HG03520 (cell line): Measurements from ENCODE around the gene C1orf226.

Experiments used
- ATAC-seq: cut with Tn5 transposase; IDR thresholded peaks from one replicate; pipeline ENCODE4 v1.9.1; 2021; ENCODE audit warnings: mild to moderate bottlenecking, moderate library complexity; ENCODE audit not compliant: unreplicated experiment

Gene C1orf226

DNA sequence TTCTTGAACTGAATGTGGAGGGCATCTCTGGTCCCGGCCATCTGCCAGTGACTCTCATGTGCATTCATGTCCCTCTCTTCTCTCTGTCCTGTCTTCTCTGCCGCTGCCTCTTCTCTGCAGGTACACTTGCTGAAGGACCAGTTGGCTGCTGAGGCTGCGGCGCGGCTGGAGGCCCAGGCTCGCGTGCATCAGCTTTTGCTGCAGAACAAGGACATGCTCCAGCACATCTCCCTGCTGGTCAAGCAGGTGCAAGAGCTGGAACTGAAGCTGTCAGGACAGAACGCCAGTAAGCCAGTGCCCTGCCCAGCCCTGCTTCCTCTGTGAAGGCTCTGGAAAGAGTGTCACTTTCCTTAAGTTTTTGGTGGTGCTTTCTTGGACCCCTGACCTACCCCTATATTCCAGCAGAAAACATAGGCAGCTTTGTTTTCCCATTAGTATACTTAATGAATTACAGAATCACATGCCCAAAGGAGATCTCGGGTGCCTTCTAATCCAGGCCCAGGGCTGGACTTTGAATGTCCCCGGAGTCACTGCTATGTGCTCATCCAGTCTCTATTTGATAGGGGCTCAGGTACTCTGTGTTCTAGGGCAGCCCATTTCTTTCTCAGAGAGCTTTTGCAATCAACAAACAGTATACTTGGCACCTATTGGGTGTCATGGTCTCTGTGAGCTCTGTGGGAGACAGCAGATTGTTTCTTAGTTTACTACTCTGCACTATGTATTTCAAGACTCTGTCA lies 16.1 kb upstream of the C1orf226 start:
- no peak for ATAC-seq

DNA sequence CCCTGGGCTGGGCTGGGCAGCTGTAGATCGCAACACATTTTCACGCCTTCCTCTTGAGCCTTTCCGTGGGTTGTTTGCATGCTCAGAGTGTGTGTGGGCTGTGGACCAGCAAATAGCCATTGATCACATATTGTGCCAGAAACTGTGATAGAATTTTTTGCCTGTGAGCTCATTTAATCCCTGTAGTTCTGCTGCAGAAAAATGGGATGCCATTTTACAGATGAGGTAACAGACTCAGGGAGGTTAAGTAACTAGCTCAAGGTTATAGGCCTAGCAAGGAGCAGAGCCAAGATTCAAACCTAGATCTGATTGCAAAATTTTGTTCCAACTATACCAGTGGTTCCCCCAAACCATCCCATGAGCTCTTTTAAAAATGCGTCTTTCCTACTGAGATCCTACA lies 15.4 kb upstream of the C1orf226 start:
- no peak for ATAC-seq

DNA sequence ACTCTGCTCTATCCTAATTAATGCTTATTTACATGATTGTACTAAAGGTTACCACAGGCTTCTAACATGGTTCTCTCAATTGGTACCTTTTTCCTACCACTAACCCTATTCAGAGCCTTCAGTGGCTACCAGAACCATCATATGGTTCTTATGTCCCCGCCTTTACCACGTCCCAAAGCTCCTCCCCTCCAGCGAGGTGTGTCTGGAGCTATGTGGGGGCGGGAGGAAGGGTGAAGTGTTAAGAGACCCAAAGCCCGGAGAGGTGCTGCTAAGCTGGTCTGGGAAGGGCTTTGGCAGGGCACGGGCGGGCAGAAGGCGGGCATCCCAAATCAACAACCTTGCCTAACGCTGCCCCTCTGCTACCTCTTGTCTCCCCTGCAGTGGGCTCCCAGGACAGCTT lies 14.9 kb upstream of the C1orf226 start:
- no peak for ATAC-seq

DNA sequence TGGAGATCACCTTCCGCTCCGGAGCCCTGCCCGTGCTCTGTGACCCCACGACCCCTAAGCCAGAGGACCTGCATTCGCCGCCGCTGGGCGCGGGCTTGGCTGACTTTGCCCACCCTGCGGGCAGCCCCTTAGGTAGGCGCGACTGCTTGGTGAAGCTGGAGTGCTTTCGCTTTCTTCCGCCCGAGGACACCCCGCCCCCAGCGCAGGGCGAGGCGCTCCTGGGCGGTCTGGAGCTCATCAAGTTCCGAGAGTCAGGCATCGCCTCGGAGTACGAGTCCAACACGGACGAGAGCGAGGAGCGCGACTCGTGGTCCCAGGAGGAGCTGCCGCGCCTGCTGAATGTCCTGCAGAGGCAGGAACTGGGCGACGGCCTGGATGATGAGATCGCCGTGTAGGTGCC lies 14.5 kb upstream of the C1orf226 start:
- no peak for ATAC-seq

DNA sequence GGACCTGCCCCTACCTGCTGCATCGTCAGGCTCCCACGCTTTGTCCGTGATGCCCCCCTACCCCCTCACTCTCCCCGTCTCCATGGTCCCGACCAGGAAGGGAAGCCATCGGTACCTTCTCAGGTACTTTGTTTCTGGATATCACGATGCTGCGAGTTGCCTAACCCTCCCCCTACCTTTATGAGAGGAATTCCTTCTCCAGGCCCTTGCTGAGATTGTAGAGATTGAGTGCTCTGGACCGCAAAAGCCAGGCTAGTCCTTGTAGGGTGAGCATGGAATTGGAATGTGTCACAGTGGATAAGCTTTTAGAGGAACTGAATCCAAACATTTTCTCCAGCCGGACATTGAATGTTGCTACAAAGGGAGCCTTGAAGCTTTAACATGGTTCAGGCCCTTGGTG lies 13.8 kb upstream of the C1orf226 start:
- no peak for ATAC-seq

DNA sequence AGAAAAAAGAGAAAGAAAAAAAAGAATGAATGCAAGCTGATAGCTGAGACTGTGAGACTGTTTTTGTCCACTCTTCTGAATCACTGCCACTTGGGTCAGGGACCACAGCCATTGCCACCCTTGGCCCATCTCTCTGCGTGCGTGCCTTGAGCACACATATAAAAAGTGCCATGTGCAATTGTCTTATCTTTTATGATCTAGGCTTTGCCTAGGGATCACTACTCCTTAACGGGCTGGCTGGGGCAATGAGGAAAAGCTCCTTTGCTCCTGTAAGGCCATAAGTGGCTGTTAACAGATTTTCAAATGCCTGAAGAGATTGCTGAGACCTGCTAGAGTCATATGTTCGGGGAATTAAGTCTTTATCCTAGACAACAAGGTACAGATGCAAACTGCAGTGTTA lies 13.1 kb upstream of the C1orf226 start:
- no peak for ATAC-seq

DNA sequence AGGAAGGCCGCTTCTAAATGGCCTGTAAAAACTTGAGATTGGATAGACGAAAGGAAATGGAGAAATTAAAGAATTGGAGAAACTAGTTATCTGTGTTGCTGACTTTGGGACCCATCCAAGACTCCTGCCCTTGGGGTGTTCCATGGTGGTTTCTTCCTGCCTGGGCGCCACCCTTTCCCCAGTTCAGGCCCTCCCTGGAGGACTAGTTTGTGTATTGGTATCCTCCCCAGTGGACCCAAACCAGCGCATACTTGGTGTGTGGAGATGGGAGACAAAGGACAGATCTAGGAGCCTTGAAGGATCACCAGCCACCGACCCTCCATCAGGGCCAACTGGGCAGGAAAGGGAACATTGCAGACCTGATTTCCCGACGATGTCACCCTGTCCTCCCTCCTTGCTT lies 12.0 kb upstream of the C1orf226 start:
- ATAC-seq: no peak

DNA sequence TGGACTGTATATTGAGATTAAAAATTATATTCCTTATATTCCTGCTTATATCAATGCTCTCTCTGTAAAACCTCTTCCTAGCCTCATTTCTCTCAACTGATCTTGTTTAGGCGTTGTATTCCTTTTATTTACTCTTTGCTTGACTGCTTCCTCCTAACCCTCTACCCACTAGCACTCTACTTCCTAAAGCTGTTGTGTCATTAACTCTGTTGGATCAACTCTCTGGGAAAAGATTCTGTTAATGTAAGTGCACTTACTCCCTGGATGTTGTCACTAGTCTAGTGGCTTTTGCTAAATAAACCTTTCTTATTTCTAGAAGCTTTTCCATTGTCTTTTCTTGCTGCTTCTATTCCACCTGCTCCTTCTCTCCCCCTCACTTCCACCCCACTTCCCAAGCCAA lies 11.4 kb upstream of the C1orf226 start:
- no peak for ATAC-seq

DNA sequence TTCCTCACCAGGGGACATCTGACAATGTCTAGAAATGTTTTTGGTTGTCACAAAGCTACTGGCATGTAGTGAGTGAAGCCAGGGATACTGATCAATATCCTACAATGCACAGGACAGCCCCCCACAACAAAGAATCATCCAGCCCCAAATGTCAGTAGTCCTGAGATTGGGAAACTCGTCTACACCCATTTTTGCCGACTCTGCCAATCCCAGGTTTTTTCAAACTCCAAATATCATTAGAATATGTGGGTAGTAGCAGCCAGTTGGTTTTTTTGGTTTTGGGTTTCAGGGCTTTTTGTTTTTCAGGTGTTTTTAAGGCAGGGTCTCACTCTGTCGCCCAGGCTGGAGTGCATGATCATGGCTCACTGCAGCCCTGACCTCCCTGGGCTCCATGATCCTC lies 10.8 kb upstream of the C1orf226 start:
- ATAC-seq: no peak

DNA sequence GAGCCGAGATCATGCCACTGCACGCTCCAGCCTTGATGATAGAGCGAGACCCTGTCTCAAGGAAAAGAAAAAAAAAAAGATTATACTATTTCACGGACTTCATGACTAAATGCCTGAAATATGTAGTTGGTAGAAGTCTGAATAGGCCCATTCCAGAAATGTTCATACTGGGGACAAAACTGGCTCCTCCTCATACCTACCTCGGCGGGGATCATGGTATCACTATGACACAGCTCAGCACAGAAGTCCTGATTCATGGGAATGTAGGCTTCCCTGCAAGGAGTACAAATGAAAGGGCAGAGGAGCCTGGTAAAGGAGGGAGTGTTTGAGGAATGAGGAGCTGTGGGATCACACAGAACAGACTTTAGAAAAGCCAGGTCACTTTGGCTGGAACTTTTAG lies 9.9 kb upstream of the C1orf226 start:
- ATAC-seq: no peak

DNA sequence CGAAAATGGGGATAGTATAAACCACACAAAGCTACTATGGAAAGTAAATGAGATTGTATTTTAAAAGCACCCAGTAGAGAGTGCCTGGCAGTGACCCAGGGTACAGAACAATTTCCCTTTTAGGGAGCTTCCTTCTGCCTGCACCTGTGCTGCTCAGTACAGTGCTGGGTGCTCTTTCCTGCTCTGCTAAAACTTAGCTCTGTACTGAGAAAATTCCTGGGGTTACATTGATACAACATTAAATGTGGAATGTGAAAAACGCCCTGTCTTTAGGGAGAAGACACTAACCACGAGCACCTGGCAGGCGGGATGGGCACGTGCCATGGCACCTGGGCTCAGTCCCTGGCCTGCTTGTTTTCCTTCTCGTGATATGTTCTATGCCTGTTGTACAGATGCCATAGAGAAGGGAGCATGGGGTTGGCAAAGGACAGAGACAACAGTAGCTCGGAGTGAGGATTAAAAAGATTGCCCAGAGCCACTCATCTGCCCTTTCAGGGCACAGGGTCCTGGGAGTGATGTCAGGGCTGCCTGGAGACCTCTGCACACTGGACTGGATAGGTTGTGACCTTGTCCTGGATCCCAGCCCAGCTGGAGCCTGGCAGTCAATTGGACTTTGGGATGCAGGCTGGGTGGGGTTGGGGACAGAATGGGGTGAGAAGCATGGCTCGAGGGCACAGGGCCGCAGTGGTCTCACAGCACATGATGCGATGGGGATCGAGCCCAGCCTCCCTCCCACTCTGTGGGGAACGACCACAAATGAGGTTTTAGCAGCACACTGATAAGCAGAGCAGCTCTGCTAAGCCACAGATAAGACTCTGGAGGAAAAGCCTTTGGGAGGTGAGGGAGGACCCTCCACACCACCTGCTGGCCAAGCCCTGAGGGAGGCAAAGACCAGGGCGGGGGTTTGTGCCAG lies 9.1 kb upstream of the C1orf226 start:
- ATAC-seq: no peak

DNA sequence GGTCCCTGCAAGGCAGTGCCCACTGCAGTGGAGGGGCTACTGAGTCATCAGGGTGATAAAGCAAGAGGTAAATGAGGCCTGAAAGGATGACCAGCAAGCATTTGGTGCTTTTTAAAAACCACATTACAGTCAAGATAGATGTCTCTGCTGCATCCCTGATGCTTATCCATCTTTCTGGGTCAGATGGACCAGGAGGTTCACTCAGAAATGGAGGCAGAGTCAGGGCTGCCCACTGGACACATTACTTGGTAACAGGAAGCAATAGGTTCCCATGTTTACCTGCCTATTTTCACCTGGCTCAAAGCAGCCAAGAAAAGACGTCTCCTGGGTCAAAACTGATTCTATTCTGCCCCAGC lies 8.5 kb upstream of the C1orf226 start:
- no peak for ATAC-seq

DNA sequence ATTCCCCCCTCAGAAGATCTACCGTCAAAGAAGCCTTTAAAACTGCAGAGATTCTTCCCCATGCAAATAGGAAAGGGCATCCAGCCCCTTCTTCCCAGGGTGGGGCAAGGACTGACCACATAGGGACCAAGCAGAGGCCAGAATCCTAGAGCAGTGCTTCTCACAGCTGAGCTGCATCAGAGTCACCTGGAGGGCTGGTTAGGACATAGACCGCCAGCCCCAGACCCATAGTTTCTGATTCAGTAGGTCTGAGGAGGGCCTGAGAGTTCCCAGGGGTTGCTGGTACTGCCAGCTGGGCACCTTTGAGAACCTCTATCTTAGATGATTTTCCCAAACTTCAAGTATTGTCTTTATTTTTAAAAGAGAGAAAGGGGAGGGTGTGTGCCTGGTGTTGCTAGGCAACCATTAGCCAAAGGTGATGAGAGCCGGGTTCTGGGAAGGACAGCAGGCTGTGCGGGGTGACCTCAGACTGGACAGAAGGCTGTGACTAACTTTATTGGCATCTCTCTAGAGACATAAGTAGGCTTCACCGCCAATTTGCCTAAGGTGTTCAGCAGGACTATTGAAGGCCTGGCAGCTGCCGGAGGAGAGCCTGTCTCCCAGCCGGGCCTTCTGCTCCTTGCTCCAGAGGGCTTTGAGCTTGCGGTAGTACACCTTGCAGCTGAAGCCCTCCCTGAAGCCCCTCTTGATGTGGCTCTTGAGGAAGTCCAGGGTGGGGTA lies 7.8 kb upstream of the C1orf226 start:
- no peak for ATAC-seq

DNA sequence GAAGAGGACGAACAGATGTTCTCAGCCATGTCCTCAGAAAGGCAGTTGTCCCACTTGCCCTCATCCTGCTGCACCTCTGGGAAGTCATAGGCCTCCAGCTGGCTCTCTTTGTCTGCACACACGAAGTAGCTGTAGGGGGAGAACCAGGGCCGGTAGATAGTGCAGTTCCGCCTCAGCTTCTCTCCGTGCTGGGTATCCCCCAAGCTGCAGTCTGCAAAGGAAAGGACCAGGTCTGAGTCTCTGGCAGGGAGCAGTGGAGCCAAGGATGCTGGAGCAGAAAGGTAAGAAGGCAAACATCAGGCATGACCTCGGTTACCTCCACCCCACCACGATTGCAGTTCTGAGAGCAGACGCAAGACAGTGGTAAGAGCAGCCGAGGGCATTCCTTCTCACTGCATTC lies 7.1 kb upstream of the C1orf226 start:
- ATAC-seq: no peak

DNA sequence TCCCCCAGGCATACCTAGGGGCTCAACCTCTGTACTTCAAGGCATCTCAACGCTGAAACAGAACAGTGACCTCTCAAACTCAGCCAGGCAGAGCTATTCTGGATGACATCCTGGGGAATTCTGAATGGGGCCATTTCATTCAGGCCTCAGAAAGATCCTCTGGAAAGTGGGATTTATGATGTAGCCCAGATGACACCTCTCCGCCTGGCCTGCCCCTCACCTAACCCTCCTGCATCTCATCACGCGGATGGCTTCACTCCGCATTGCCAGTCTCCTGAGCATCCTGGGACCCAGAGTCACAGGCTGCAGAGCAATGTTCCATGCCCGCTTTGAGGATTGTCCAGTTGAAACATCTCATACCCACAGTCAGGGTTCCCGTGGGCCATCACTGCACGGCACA lies 6.1 kb upstream of the C1orf226 start:
- no peak for ATAC-seq

DNA sequence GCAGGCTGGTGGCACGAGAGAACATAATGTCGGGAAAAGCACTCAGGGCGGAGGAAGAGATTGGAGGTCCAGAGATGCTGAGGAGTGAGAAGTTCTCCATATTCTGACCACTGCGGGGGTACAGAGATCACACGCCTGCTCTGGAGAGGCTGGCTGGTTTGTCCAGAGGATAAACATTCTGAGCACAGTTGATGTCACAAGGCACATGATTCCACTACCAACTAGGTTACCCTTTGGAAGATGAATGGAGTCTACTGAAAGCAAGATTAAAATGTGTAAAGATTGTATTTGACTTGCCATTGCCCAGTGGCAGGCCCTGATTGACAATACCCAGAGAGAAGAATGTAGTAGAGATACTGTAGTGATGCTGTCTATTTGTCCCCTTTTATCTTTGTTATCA lies 4.8 kb upstream of the C1orf226 start, which contains the start of gene SPATA46:
SPATA46 (minus strand) TSS at position 164 of the 400 bp plus-strand sequence; CDS start at position 100, 64 bp downstream.
- ATAC-seq: no peak

DNA sequence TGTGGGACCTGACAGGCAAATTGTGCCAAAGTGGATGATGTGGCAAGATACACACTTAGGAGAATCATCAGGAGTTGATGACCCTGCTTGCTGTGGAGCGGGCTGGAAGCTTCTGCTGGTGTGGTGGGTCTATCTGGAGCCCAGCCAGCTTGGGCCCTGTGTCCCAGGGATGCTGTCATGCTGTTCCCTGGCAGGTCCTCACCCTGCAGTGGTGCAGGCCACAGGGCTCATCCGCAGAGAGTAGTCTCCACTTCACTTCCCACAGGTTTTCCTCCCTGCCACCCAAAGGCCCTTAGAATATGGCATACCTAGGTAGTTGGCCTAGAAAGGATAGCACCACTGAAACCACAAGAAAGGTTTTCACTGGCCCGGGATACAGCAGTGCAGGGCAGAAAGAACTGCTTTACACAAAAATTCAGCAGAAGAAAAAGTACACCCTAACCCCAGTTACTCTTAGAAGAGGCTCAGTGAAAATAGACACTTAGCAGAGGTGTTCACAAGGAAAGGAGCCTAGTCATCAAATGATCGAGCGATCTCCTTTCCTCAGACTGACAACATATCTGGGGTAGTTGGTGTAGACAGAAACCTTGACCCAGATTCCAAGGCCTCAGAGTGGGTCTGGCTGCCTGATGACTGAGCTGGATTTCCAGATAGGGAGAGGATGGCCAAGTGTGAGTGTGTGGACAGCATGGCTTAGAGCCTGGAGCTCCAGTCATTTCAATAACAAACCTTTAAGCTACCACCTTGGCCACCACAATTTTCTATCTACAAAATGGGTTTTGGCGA lies 1.3 kb upstream of the C1orf226 start:
- ATAC-seq: no peak

DNA sequence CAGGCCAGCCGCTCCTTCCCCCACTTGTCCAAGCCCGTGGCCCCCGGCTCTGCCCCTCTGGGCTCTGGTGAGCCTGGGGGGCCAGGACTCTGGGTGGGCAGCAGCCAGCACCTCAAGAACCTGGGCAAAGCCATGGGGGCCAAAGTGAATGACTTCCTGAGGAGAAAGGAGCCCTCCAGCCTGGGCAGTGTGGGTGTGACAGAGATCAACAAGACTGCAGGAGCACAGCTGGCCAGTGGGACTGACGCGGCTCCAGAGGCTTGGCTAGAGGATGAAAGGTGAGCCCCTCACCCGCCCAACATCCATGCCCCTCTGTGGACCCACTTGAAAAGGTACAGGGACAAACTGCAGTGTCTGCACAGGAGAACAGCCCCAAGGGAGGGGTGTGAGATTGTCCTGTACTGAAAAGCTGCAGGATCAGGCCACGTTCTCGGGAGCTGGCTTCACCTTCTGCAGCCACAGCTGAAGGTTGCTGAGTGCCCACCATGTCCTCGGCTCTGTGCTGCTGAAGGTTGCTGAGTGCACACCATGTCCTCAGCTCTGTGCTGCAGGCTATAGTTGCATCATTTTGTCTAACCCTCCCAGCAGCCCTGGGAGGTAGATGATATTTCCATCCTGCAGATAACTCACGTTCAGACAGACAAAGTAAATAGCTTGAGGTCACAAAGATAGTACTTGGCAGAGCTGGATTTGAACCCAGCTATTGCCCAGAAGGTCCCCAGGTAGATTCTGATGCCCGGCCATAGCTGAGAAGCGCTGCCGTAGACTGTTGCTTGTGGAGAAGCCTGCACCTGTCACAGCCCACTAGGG lies 618 bp downstream of the C1orf226 start:
- no peak for ATAC-seq

DNA sequence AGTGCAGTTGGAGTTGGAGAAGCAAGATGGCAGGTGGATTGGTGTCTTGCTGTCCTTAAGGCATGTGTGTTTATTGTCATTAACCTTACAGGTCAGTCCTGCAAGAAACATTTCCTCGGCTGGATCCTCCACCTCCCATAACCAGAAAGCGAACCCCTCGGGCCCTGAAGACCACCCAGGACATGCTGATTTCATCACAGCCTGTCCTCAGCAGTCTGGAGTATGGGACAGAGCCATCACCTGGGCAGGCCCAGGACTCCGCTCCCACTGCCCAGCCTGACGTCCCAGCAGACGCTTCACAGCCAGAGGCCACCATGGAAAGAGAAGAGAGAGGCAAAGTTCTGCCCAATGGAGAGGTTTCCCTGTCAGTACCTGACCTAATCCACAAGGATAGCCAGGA lies 1.6 kb downstream of the C1orf226 start:
- ATAC-seq: no peak

DNA sequence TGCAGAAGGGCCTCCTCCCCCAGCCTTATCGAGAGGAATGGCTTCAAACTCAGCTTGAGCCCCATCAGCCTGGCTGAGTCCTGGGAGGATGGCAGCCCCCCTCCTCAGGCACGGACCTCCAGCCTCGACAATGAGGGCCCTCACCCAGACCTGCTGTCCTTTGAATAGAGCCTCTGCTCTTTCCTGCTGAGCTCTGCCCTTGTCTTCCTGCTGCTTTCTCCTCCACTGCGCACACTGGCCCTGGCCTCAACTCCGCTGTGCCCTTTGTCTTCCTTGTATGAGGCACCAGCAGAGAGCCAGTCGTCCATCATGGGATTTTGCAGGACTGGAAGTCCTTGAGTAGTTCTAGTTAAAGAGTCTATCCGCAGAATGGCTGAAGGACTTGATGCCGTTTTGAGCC lies 2.0 kb downstream of the C1orf226 start:
- no peak for ATAC-seq
